GM23338 (cell line): ENCODE data around the gene KRT32. TPM values are rescaled to one million over a fixed set of nuclear protein-coding genes. Genes with fewer than 3 reads are reported as not detected.

ENCODE experiments used
- ATAC-seq: fragments of 200-7000 bp; cut with Tn5 transposase; 3 replicates; pipeline ENCODE4 v1.9.1; 2020
- DNase-seq: peaks from one replicate; pipeline ENCODE4 v3.0.0-alpha.2; 2015; ENCODE audit warnings: low spot score
- H2AFZ ChIP-seq: fragments of 200-600 bp; sonication (generic); 2 replicates; pipeline ENCODE4 v1.8.0; 2016; ENCODE audit warnings: antibody characterized with exemption, mild to moderate bottlenecking, moderate library complexity
- H3F3A ChIP-seq: fragments of 200-600 bp; sonication (generic); replicated peaks from 2 replicates; pipeline ENCODE4 v1.8.0; 2017; ENCODE audit warnings: antibody characterized with exemption, mixed run types, low read depth
- H3K27ac ChIP-seq: fragments of 200-600 bp; sonication (generic); 2 replicates; pipeline ENCODE4 v1.6.1; 2016; ENCODE audit warnings: low read depth
- H3K27me3 ChIP-seq: fragments of 200-600 bp; sonication (generic); 2 replicates; pipeline ENCODE4 v1.8.0; 2016; ENCODE audit warnings: mild to moderate bottlenecking, mixed run types, moderate library complexity; ENCODE audit not compliant: insufficient read depth
- H3K36me3 ChIP-seq: fragments of 200-600 bp; sonication (generic); 2 replicates; pipeline ENCODE4 v1.8.0; 2016; ENCODE audit warnings: mild to moderate bottlenecking; ENCODE audit not compliant: insufficient read depth
- H3K4me1 ChIP-seq: fragments of 200-600 bp; sonication (generic); 2 replicates; pipeline ENCODE4 v1.8.0; 2016; ENCODE audit warnings: mild to moderate bottlenecking, moderate library complexity; ENCODE audit not compliant: insufficient read depth
- H3K4me2 ChIP-seq: fragments of 200-600 bp; sonication (generic); 2 replicates; pipeline ENCODE4 v1.7.1; 2017; ENCODE audit warnings: mixed run types
- H3K4me3 ChIP-seq: fragments of 200-600 bp; sonication (generic); 2 replicates; pipeline ENCODE4 v1.6.1; 2016; ENCODE audit warnings: mixed run types
- H3K79me2 ChIP-seq: fragments of 200-600 bp; sonication (generic); replicated peaks from 2 replicates; pipeline ENCODE4 v1.8.0; 2017; ENCODE audit warnings: mild to moderate bottlenecking; ENCODE audit not compliant: insufficient read depth
- H3K9me2 ChIP-seq: fragments of 200-600 bp; sonication (generic); 2 replicates; pipeline ENCODE4 v1.8.0; 2017; ENCODE audit not compliant: insufficient read depth
- H4K20me1 ChIP-seq: fragments of 200-600 bp; sonication (generic); replicated peaks from 2 replicates; pipeline ENCODE4 v1.8.0; 2017; ENCODE audit warnings: mild to moderate bottlenecking; ENCODE audit not compliant: insufficient read depth
- H3K27ac Mint-ChIP-seq: 2 replicates; pipeline ENCODE4 v1.8.0; 2020; ENCODE audit warnings: inconsistent platforms, mild to moderate bottlenecking, moderate library complexity, mixed read lengths
- H3K27me3 Mint-ChIP-seq: 3 replicates; pipeline ENCODE4 v1.8.0; 2022; ENCODE audit warnings: low read depth, mild to moderate bottlenecking, moderate library complexity, mixed read lengths, inconsistent platforms; ENCODE audit not compliant: insufficient read depth, poor library complexity
- H3K36me3 Mint-ChIP-seq: 3 replicates; pipeline ENCODE4 v1.8.0; 2021; ENCODE audit warnings: low read depth, mild to moderate bottlenecking, inconsistent platforms, moderate library complexity, mixed read lengths
- H3K4me1 Mint-ChIP-seq: 3 replicates; pipeline ENCODE4 v1.8.0; 2020; ENCODE audit warnings: mild to moderate bottlenecking, inconsistent platforms, mixed read lengths
- H3K4me3 Mint-ChIP-seq: 3 replicates; pipeline ENCODE4 v1.8.0; 2021; ENCODE audit warnings: moderate library complexity, mild to moderate bottlenecking, inconsistent platforms, mixed read lengths
- H3K9me3 Mint-ChIP-seq: 3 replicates; pipeline ENCODE4 v1.8.0; 2020; ENCODE audit warnings: moderate library complexity, mild to moderate bottlenecking, inconsistent platforms, mixed read lengths
- CREB1 ChIP-seq: fragments of 250-450 bp; sonication (Bioruptor Pico); IDR thresholded peaks from 2 replicates; pipeline ENCODE4 v1.5.0; 2020; ENCODE audit warnings: low read depth, mild to moderate bottlenecking, moderate library complexity
- EZH2phosphoT487 ChIP-seq: fragments of 200-600 bp; sonication (generic); IDR thresholded peaks from one replicate; pipeline ENCODE4 v1.8.1; 2018; ENCODE audit warnings: antibody characterized with exemption; ENCODE audit not compliant: unreplicated experiment
- JUNB ChIP-seq: IDR thresholded peaks from one replicate; pipeline ENCODE4 v1.6.1; 2016; ENCODE audit warnings: antibody characterized with exemption; ENCODE audit not compliant: unreplicated experiment
- NANOG ChIP-seq: IDR thresholded peaks from 2 replicates; pipeline ENCODE4 v1.6.1; 2016; ENCODE audit warnings: antibody characterized with exemption, borderline replicate concordance
- STAT1 ChIP-seq: IDR thresholded peaks from one replicate; pipeline ENCODE4 v1.6.1; 2016; ENCODE audit warnings: antibody characterized with exemption; ENCODE audit not compliant: unreplicated experiment
- ZNF331 ChIP-seq: fragments of 250-450 bp; sonication (Bioruptor Pico); IDR thresholded peaks from 2 replicates; pipeline ENCODE4 v1.5.0; 2020; ENCODE audit warnings: low read depth, mild to moderate bottlenecking, moderate library complexity
- polyA plus RNA-seq: library from polyadenylated mRNA; unstranded; fragments of >200 nt; fragmentation: Nextera tagmentation; extraction: Ambion mirVana; gene quantifications from 2 replicates; pipeline ENCODE4 v1.2.1, GENCODE V29; 2016
- total RNA-seq: library from RNA; depleted of rRNA; stranded (reverse); fragments of >200 nt; shearing (Covaris generic); gene quantifications from 2 replicates; pipeline ENCODE4 v1.2.3, GENCODE V29; 2014
- TF ChIP-seq, protein P1 (sequence below): IDR thresholded peaks from one replicate; pipeline ENCODE4 v1.6.1; 2018; ENCODE audit warnings: antibody characterized with exemption; ENCODE audit not compliant: unreplicated experiment
- TF ChIP-seq, protein P2 (sequence below): fragments of 250-450 bp; sonication (Bioruptor Pico); IDR thresholded peaks from 2 replicates; pipeline ENCODE4 v1.5.0; 2020; ENCODE audit warnings: mild to moderate bottlenecking, moderate library complexity
- TF ChIP-seq, protein P3 (sequence below): IDR thresholded peaks from 2 replicates; pipeline ENCODE4 v1.6.1; 2016; ENCODE audit warnings: antibody characterized with exemption
- TF ChIP-seq, protein P4 (sequence below), 2 experiments: fragments of 200-600 bp in 1 of 2; sonication (generic) in 1 of 2; conservative IDR thresholded peaks; 2 replicates each; pipeline versions ENCODE4 v1.5.1 to v1.6.1; 2016 to 2017; ENCODE audit warnings: antibody characterized with exemption in 2 of 2, low read depth in 2 of 2, mild to moderate bottlenecking in 2 of 2, moderate library complexity in 1 of 2

The KRT32 gene
- total and polyA plus RNA-seq, 2 experiments from 2014 or later = not detected

DNA sequence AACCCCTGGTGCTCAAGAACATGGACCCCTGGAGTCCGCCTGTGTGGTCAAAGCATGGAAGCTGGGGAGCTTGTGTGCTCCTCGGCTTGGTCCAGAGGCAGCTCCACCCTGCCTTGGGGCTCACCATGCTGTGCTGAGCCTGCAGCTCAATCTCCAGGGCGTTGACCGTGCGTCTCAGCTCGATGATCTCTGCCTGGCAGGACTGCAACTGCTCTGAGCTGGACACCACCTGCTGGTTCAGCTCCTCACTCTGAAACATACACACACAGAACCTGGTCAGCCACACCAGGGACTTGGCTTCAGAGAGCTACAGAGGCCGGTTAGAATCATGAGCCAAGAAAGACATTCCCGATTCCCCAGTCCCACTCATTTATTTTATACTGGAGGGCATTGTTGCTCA is 11.1 kb upstream of the KRT32 start:
- Mint-ChIP-seq H3K4me1 (no peaks in the 10 kb centered on the region), H3K9me3 (no peaks in the 10 kb centered on the region), H3K27me3 (peaks cover 4% of the 10 kb centered on the region), H3K27ac (no peak overlapping the region), H3K36me3 (no peaks in the 10 kb centered on the region), H3K4me3 (no peak overlapping the region)
- Histone ChIP-seq H3K9me2 (no peaks in the 10 kb centered on the region; the same call in 1 of the 2 replicates), H4K20me1 (no peaks in the 10 kb centered on the region), H2AFZ (no peak overlapping the region), H3K4me1 (no peaks in the 10 kb centered on the region), H3K4me2 (no peak overlapping the region), H3K79me2 (no peaks in the 10 kb centered on the region), H3K4me3 (no peak overlapping the region), H3K27me3 (no peaks in the 10 kb centered on the region), H3K36me3 (no peaks in the 10 kb centered on the region), H3K27ac (no peak overlapping the region), H3F3A (no peaks in the 10 kb centered on the region)
- DNase-seq (no peak), ATAC-seq (no peak)
- TF ChIP-seq EZH2phosphoT487 = no peak
- TF ChIP-seq JUNB = no peak
- TF ChIP-seq CREB1 (CRISPR knock-in tag) = no peak
- TF ChIP-seq, protein P1, sequence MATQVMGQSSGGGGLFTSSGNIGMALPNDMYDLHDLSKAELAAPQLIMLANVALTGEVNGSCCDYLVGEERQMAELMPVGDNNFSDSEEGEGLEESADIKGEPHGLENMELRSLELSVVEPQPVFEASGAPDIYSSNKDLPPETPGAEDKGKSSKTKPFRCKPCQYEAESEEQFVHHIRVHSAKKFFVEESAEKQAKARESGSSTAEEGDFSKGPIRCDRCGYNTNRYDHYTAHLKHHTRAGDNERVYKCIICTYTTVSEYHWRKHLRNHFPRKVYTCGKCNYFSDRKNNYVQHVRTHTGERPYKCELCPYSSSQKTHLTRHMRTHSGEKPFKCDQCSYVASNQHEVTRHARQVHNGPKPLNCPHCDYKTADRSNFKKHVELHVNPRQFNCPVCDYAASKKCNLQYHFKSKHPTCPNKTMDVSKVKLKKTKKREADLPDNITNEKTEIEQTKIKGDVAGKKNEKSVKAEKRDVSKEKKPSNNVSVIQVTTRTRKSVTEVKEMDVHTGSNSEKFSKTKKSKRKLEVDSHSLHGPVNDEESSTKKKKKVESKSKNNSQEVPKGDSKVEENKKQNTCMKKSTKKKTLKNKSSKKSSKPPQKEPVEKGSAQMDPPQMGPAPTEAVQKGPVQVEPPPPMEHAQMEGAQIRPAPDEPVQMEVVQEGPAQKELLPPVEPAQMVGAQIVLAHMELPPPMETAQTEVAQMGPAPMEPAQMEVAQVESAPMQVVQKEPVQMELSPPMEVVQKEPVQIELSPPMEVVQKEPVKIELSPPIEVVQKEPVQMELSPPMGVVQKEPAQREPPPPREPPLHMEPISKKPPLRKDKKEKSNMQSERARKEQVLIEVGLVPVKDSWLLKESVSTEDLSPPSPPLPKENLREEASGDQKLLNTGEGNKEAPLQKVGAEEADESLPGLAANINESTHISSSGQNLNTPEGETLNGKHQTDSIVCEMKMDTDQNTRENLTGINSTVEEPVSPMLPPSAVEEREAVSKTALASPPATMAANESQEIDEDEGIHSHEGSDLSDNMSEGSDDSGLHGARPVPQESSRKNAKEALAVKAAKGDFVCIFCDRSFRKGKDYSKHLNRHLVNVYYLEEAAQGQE = no peak
- TF ChIP-seq, protein P2, sequence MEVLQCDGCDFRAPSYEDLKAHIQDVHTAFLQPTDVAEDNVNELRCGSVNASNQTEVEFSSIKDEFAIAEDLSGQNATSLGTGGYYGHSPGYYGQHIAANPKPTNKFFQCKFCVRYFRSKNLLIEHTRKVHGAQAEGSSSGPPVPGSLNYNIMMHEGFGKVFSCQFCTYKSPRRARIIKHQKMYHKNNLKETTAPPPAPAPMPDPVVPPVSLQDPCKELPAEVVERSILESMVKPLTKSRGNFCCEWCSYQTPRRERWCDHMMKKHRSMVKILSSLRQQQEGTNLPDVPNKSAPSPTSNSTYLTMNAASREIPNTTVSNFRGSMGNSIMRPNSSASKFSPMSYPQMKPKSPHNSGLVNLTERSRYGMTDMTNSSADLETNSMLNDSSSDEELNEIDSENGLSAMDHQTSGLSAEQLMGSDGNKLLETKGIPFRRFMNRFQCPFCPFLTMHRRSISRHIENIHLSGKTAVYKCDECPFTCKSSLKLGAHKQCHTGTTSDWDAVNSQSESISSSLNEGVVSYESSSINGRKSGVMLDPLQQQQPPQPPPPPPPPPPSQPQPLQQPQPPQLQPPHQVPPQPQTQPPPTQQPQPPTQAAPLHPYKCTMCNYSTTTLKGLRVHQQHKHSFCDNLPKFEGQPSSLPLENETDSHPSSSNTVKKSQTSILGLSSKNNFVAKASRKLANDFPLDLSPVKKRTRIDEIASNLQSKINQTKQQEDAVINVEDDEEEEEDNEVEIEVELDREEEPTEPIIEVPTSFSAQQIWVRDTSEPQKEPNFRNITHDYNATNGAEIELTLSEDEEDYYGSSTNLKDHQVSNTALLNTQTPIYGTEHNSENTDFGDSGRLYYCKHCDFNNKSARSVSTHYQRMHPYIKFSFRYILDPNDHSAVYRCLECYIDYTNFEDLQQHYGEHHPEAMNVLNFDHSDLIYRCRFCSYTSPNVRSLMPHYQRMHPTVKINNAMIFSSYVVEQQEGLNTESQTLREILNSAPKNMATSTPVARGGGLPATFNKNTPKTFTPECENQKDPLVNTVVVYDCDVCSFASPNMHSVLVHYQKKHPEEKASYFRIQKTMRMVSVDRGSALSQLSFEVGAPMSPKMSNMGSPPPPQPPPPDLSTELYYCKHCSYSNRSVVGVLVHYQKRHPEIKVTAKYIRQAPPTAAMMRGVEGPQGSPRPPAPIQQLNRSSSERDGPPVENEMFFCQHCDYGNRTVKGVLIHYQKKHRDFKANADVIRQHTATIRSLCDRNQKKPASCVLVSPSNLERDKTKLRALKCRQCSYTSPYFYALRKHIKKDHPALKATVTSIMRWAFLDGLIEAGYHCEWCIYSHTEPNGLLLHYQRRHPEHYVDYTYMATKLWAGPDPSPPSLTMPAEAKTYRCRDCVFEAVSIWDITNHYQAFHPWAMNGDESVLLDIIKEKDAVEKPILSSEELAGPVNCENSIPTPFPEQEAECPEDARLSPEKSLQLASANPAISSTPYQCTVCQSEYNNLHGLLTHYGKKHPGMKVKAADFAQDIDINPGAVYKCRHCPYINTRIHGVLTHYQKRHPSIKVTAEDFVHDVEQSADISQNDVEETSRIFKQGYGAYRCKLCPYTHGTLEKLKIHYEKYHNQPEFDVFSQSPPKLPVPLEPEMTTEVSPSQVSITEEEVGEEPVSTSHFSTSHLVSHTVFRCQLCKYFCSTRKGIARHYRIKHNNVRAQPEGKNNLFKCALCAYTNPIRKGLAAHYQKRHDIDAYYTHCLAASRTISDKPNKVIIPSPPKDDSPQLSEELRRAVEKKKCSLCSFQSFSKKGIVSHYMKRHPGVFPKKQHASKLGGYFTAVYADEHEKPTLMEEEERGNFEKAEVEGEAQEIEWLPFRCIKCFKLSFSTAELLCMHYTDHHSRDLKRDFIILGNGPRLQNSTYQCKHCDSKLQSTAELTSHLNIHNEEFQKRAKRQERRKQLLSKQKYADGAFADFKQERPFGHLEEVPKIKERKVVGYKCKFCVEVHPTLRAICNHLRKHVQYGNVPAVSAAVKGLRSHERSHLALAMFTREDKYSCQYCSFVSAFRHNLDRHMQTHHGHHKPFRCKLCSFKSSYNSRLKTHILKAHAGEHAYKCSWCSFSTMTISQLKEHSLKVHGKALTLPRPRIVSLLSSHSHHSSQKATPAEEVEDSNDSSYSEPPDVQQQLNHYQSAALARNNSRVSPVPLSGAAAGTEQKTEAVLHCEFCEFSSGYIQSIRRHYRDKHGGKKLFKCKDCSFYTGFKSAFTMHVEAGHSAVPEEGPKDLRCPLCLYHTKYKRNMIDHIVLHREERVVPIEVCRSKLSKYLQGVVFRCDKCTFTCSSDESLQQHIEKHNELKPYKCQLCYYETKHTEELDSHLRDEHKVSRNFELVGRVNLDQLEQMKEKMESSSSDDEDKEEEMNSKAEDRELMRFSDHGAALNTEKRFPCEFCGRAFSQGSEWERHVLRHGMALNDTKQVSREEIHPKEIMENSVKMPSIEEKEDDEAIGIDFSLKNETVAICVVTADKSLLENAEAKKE (CRISPR knock-in tag) = no peak
- TF ChIP-seq, protein P3, sequence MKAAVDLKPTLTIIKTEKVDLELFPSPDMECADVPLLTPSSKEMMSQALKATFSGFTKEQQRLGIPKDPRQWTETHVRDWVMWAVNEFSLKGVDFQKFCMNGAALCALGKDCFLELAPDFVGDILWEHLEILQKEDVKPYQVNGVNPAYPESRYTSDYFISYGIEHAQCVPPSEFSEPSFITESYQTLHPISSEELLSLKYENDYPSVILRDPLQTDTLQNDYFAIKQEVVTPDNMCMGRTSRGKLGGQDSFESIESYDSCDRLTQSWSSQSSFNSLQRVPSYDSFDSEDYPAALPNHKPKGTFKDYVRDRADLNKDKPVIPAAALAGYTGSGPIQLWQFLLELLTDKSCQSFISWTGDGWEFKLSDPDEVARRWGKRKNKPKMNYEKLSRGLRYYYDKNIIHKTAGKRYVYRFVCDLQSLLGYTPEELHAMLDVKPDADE = no peak
- no peak for TF ChIP-seq NANOG
- TF ChIP-seq ZNF331 (CRISPR knock-in tag) = no peak
- TF ChIP-seq, protein P4, sequence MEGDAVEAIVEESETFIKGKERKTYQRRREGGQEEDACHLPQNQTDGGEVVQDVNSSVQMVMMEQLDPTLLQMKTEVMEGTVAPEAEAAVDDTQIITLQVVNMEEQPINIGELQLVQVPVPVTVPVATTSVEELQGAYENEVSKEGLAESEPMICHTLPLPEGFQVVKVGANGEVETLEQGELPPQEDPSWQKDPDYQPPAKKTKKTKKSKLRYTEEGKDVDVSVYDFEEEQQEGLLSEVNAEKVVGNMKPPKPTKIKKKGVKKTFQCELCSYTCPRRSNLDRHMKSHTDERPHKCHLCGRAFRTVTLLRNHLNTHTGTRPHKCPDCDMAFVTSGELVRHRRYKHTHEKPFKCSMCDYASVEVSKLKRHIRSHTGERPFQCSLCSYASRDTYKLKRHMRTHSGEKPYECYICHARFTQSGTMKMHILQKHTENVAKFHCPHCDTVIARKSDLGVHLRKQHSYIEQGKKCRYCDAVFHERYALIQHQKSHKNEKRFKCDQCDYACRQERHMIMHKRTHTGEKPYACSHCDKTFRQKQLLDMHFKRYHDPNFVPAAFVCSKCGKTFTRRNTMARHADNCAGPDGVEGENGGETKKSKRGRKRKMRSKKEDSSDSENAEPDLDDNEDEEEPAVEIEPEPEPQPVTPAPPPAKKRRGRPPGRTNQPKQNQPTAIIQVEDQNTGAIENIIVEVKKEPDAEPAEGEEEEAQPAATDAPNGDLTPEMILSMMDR (conservative IDR thresholded peaks at IDR 0.05; ENCODE audit: low read depth in 2 of 2) = no peak
- TF ChIP-seq STAT1 = no peak
